ENCODE measurements around the gene ZFHX3. TPM values are rescaled to one million over a fixed set of nuclear protein-coding genes. Genes with fewer than 3 reads are reported as not detected.
A peak's percentile ranks its signal among the peaks of the same experiment; 100 is the strongest.
"Not testable (repeated sequence)": the region's sequence is repeated elsewhere in the genome, so short reads cannot be mapped to it uniquely, and the experiment has no call there.

ZFHX3 gene
- total RNA-seq, 1 donor from 2014 or later: 8.3 TPM

GRCh38 chr16:73015612-73016487 is 32.1 kb downstream of the ZFHX3 start:
- intact Hi-C loops (cut with DNase I): no loop called here

GRCh38 chr16:73014768-73015167 is 33.2 kb downstream of the ZFHX3 start:
- DNase-seq (no peak), ATAC-seq (ENCODE audit: poor library complexity) (no peak)
- intact Hi-C loops (cut with DNase I): no loop called here

More at GRCh38 chr16:73015612-73016487, 32.1 kb downstream of the ZFHX3 start:
- no peak for DNase-seq
- no peak for ATAC-seq (ENCODE audit: poor library complexity)

- no peak for DNase-seq
- intact Hi-C loops (cut with DNase I): no loop called here
- no peak for ATAC-seq (ENCODE audit: poor library complexity)
Measured at GRCh38 chr16:73013974-73014373, 34.0 kb downstream of the ZFHX3 start.

GRCh38 chr16:73012341-73012740 is 35.6 kb downstream of the ZFHX3 start:
- DNase-seq: no peak
- no peak for ATAC-seq (ENCODE audit: poor library complexity)
- intact Hi-C loops (cut with DNase I): no loop called here

- ATAC-seq (ENCODE audit: poor library complexity): no peak
- no peak for DNase-seq
- intact Hi-C loops (cut with DNase I): no loop called here
Measured at GRCh38 chr16:73011926-73012325, 36.0 kb downstream of the ZFHX3 start.

GRCh38 chr16:73010150-73010676 is 37.7 kb downstream of the ZFHX3 start:
- intact Hi-C loops (cut with DNase I): no loop called here
- DNase-seq (no peak), ATAC-seq (ENCODE audit: poor library complexity) (peak; percentile 41)

GRCh38 chr16:73009710-73010109 is 38.2 kb downstream of the ZFHX3 start:
- intact Hi-C loops (cut with DNase I); ATAC-seq (ENCODE audit: poor library complexity); DNase-seq: not testable (repeated sequence)

- DNase-seq (no peak), ATAC-seq (ENCODE audit: poor library complexity) (no peak)
- intact Hi-C loops (cut with DNase I): no loop called here
Measured at GRCh38 chr16:73006026-73006425, 41.9 kb downstream of the ZFHX3 start.

- intact Hi-C loops (cut with DNase I): no loop called here
- ATAC-seq (ENCODE audit: poor library complexity) (no peak), DNase-seq (no peak)
Measured at GRCh38 chr16:73002866-73003265, 45.1 kb downstream of the ZFHX3 start.

- intact Hi-C loops (cut with DNase I): no loop called here
- ATAC-seq (ENCODE audit: poor library complexity) (no peak), DNase-seq (no peak)
Measured at GRCh38 chr16:73000907-73001521, 46.9 kb downstream of the ZFHX3 start.

GRCh38 chr16:73000020-73000906 is 47.7 kb downstream of the ZFHX3 start:
- intact Hi-C loops (cut with DNase I): no loop called here
- ATAC-seq (ENCODE audit: poor library complexity) (peak; percentile 78), DNase-seq (peak; percentile 73)

- DNase-seq (no peak), ATAC-seq (ENCODE audit: poor library complexity) (no peak)
- intact Hi-C loops (cut with DNase I): no loop called here
Measured at GRCh38 chr16:72999541-73000019, 48.3 kb downstream of the ZFHX3 start.

GRCh38 chr16:72997141-72997542 is 50.8 kb downstream of the ZFHX3 start:
- DNase-seq (peak; percentile 53), ATAC-seq (ENCODE audit: poor library complexity) (no peak)
- intact Hi-C loops (cut with DNase I): no loop called here

GRCh38 chr16:72996291-72997062 is 51.5 kb downstream of the ZFHX3 start:
- DNase-seq (no peak), ATAC-seq (ENCODE audit: poor library complexity) (no peak)
- intact Hi-C loops (cut with DNase I): no loop called here

- DNase-seq; intact Hi-C loops (cut with DNase I); ATAC-seq (ENCODE audit: poor library complexity): not testable (repeated sequence)
Measured at GRCh38 chr16:72995882-72996270, 52.1 kb downstream of the ZFHX3 start.

GRCh38 chr16:72995151-72995881 is 52.6 kb downstream of the ZFHX3 start:
- intact Hi-C loops (cut with DNase I): no loop called here
- DNase-seq (peak; percentile 24), ATAC-seq (ENCODE audit: poor library complexity) (no peak)

GRCh38 chr16:72992142-72992601 is 55.8 kb downstream of the ZFHX3 start:
- ATAC-seq (ENCODE audit: poor library complexity) (peak; percentile 21), DNase-seq (no peak)
- intact Hi-C loops (cut with DNase I): no loop called here

Measured in Right ventricle myocardium superior (tissue), 1 donor.